HFFc6 (cell line): ENCODE data around the gene ZNF593OS. TPM values are rescaled to one million over a fixed set of nuclear protein-coding genes. Genes with fewer than 3 reads are reported as not detected.

Experiments used
- DNase-seq: peaks from one replicate; pipeline ENCODE4 v3.0.0-alpha.2; 2018
- H3K27ac Mint-ChIP-seq: 2 replicates; pipeline ENCODE4 v1.8.0; 2020; ENCODE audit warnings: mild to moderate bottlenecking, mixed read lengths
- H3K27me3 Mint-ChIP-seq: 2 replicates; pipeline ENCODE4 v1.8.0; 2021; ENCODE audit warnings: mild to moderate bottlenecking, moderate library complexity, mixed read lengths; ENCODE audit not compliant: insufficient read depth
- H3K36me3 Mint-ChIP-seq: 2 replicates; pipeline ENCODE4 v1.8.0; 2021; ENCODE audit warnings: low read depth, mixed read lengths
- H3K4me1 Mint-ChIP-seq: 2 replicates; pipeline ENCODE4 v1.8.0; 2020; ENCODE audit warnings: low read depth, mixed read lengths
- H3K4me3 Mint-ChIP-seq: 2 replicates; pipeline ENCODE4 v1.8.0; 2020; ENCODE audit warnings: mild to moderate bottlenecking, moderate library complexity, mixed read lengths
- H3K9me3 Mint-ChIP-seq: 2 replicates; pipeline ENCODE4 v1.8.0; 2020; ENCODE audit warnings: mild to moderate bottlenecking, mixed read lengths
- total RNA-seq, 6 experiments: library from RNA; stranded (reverse); fragmentation: NEBNext Ultra II Directional; extraction: Animal tissue kit (Norgen Biotek cat#: 25700); gene quantifications; 2 replicates in 1 of 6; 3 replicates in 5 of 6; pipeline ENCODE4 v1.2.3, GENCODE V29; 2021
- TF ChIP-seq, protein P1 (sequence below): fragments of 200-600 bp; sonication (generic); IDR thresholded peaks from 2 replicates; pipeline ENCODE4 v1.5.0; 2021; ENCODE audit warnings: antibody characterized with exemption, mild to moderate bottlenecking

Gene ZNF593OS
- total RNA-seq, 6 experiments from 2014 or later = not detected

DNA sequence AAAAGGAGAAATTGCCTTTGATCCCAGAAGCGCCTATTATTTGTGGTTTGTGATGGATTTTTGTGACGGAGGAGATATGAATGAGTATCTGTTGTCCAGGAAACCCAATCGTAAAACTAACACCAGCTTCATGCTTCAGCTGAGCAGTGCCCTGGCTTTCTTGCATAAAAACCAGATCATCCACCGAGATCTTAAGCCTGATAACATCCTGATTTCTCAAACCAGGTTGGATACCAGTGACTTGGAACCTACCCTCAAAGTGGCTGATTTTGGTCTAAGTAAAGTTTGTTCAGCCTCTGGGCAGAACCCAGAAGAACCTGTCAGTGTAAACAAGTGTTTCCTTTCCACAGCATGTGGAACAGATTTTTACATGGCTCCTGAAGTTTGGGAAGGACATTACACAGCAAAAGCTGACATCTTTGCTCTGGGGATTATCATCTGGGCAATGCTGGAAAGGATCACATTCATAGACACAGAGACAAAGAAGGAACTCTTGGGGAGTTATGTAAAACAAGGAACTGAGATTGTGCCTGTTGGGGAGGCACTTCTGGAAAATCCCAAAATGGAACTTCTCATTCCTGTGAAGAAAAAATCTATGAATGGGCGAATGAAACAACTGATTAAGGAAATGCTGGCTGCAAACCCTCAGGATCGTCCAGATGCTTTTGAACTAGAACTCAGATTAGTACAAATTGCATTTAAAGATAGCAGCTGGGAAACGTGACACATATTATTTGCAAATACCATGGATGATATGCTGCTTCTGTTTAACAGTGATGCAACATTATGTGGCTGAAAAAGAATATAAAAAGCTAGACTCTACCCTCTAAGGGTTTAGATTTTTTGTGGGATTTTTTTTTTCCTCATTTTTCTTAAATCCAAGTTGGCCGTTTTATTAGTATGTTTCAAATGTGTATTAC lies 49.5 kb downstream of the ZNF593OS start:
- peak overlapping the region; percentile 50 for H3K4me3 Mint-ChIP-seq
- TF ChIP-seq, protein P1, sequence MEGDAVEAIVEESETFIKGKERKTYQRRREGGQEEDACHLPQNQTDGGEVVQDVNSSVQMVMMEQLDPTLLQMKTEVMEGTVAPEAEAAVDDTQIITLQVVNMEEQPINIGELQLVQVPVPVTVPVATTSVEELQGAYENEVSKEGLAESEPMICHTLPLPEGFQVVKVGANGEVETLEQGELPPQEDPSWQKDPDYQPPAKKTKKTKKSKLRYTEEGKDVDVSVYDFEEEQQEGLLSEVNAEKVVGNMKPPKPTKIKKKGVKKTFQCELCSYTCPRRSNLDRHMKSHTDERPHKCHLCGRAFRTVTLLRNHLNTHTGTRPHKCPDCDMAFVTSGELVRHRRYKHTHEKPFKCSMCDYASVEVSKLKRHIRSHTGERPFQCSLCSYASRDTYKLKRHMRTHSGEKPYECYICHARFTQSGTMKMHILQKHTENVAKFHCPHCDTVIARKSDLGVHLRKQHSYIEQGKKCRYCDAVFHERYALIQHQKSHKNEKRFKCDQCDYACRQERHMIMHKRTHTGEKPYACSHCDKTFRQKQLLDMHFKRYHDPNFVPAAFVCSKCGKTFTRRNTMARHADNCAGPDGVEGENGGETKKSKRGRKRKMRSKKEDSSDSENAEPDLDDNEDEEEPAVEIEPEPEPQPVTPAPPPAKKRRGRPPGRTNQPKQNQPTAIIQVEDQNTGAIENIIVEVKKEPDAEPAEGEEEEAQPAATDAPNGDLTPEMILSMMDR = no peak
- H3K9me3 Mint-ChIP-seq = no peaks in the 10 kb centered on the region
- H3K36me3 Mint-ChIP-seq = peaks cover 12% of the 10 kb centered on the region; the same call in 1 of the 2 replicates
- H3K27ac Mint-ChIP-seq = peak overlapping the region; percentile 86
- no peaks in the 10 kb centered on the region; the same call in 1 of the 2 replicates for H3K27me3 Mint-ChIP-seq
- peaks cover 29% of the 10 kb centered on the region for H3K4me1 Mint-ChIP-seq
- DNase-seq = peak; percentile 73

DNA sequence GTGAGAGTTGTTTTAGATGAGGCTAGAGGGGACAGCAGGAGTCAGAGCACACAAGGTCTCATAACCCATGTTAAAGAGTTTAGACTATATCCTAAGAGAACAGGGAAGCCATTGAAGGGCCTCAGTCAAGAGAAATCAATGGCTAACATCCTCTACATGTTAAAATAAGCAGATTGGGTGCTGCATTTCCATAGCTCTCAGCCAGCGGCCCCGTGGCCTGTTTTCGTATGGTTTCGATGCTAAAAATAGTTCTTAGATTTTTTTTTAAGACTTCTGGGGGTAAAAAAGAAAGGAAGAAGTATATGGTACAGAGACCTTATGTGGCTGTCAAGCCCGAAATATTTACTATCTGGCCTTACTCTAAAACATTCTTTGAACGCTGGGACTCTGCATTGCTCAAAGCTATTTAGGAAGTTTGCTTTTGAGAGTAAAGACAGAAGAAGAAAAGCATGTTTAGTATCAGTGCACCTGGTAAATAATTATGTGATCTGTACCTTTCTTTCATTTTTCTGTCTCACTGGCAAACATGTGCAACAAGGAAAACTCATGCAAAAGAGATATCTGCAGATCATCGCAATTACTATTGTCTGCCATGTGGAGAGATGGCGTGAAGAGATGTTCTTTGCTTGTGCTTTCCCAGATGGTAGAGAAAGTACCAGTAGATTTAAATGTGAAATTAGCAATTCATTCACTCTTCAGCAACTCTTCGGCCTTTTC lies 51.6 kb downstream of the ZNF593OS start:
- Mint-ChIP-seq H3K9me3 (no peaks in the 10 kb centered on the region), H3K27ac (no peak overlapping the region), H3K27me3 (no peaks in the 10 kb centered on the region; the same call in 1 of the 2 replicates), H3K36me3 (peaks cover 12% of the 10 kb centered on the region; the same call in 1 of the 2 replicates), H3K4me1 (peaks cover 28% of the 10 kb centered on the region), H3K4me3 (no peak overlapping the region)
- no peak for DNase-seq
- TF ChIP-seq, protein P1 = no peak

Other genes starting within 250 kb of the ZNF593OS start
- 10 to 100 TPM in 3 of 6 experiments, 1 to 10 TPM in 3; 9.4 to 14.0 (median 10.0) TPM for gene PAFAH2, start 173.8 kb downstream of the ZNF593OS start, total RNA-seq
- 10 to 100 TPM in 3 of 6 experiments, 1 to 10 TPM in 3; 8.1 to 22.9 (median 9.4) TPM for gene EXTL1, start 150.1 kb downstream of the ZNF593OS start, total RNA-seq
- not detected for gene SLC30A2, start 125.7 kb downstream of the ZNF593OS start, total RNA-seq
- not detected for gene TRIM63, start 104.2 kb downstream of the ZNF593OS start, total RNA-seq
- 1 to 10 TPM; 2.5 to 4.4 (median 3.8) TPM for gene PDIK1L, start 60.0 kb downstream of the ZNF593OS start, total RNA-seq
- gene FAM110D, start 12.8 kb downstream of the ZNF593OS start, total RNA-seq = not detected
- not detected for gene C1orf232, start 2.9 kb downstream of the ZNF593OS start, total RNA-seq
- 10 to 100 TPM; 33.5 to 46.3 (median 38.7) TPM for gene ZNF593, start 1.9 kb downstream of the ZNF593OS start, total RNA-seq
- under 1 TPM; 0.19 to 0.57 (median 0.33) TPM for gene CNKSR1, start 5.7 kb upstream of the ZNF593OS start, total RNA-seq
- gene CATSPER4, start 18.8 kb upstream of the ZNF593OS start, total RNA-seq = not detected
- gene CEP85, start 62.4 kb upstream of the ZNF593OS start, total RNA-seq = 1 to 10 TPM; 4.9 to 8.6 (median 8.4) TPM
- gene SH3BGRL3, start 108.3 kb upstream of the ZNF593OS start, total RNA-seq = 100 to 1,000 TPM; 731 to 914 (median 779) TPM
- gene UBXN11, start 134.8 kb upstream of the ZNF593OS start, total RNA-seq = 10 to 100 TPM in 4 of 6 experiments, 1 to 10 TPM in 2; 9.5 to 11.9 (median 10.5) TPM
- not detected for gene CD52, start 146.1 kb upstream of the ZNF593OS start, total RNA-seq
- not detected for gene CRYBG2, start 182.3 kb upstream of the ZNF593OS start, total RNA-seq
- gene ZNF683, start 200.9 kb upstream of the ZNF593OS start, total RNA-seq = not detected
- gene LIN28A, start 239.0 kb upstream of the ZNF593OS start, total RNA-seq = not detected